GM18873 (cell line): ENCODE data around the gene DNPH1.

Experiments
- ATAC-seq: cut with Tn5 transposase; IDR thresholded peaks from one replicate; pipeline ENCODE4 v1.9.1; 2021; ENCODE audit warnings: mild to moderate bottlenecking, moderate library complexity, moderate number of reproducible peaks; ENCODE audit not compliant: unreplicated experiment, low FRiP score

The DNPH1 gene

GRCh38 chr6:43228951-43229802, at the start of gene DNPH1:
Gene DNPH1, minus strand, starts transcription at chr6:43229481. Its CDS starts 25 bp downstream, at chr6:43229456.
- ATAC-seq, result peak; percentile 48

- ATAC-seq, result no peak
These were observed 49.3 kb upstream of the DNPH1 start for GRCh38 chr6:43278524-43279078.

- ATAC-seq, result no peak
These were observed 48.6 kb upstream of the DNPH1 start for GRCh38 chr6:43277643-43278523.

- no peak for ATAC-seq
These were observed 48.0 kb upstream of the DNPH1 start for GRCh38 chr6:43277306-43277642.

GRCh38 chr6:43276577-43277305, 47.5 kb upstream of the DNPH1 start:
- ATAC-seq, result no peak

- no peak for ATAC-seq
These were observed 46.7 kb upstream of the DNPH1 start for GRCh38 chr6:43275801-43276576.

GRCh38 chr6:43274916-43275597, 45.8 kb upstream of the DNPH1 start:
- no peak for ATAC-seq

GRCh38 chr6:43274127-43274915, 45.0 kb upstream of the DNPH1 start:
- no peak for ATAC-seq

- ATAC-seq, result no peak
These were observed 44.4 kb upstream of the DNPH1 start for GRCh38 chr6:43273707-43274106.

GRCh38 chr6:43271944-43272343, 42.7 kb upstream of the DNPH1 start:
- ATAC-seq, result no peak

GRCh38 chr6:43271103-43271815, 42.0 kb upstream of the DNPH1 start:
- ATAC-seq, result no peak

GRCh38 chr6:43269273-43270007, 40.2 kb upstream of the DNPH1 start:
- no peak for ATAC-seq

- ATAC-seq, result no peak
These were observed 39.5 kb upstream of the DNPH1 start for GRCh38 chr6:43268782-43269272.

GRCh38 chr6:43268355-43268700, 39.0 kb upstream of the DNPH1 start:
- no peak for ATAC-seq

GRCh38 chr6:43267619-43268354, 38.5 kb upstream of the DNPH1 start:
- ATAC-seq, result no peak

GRCh38 chr6:43265564-43265963, 36.3 kb upstream of the DNPH1 start:
- no peak for ATAC-seq
